Thyroid gland (tissue), 4 donors: ENCODE data around the gene MRFAP1.
"Not testable (repeated sequence)": the region's sequence is repeated elsewhere in the genome, so short reads cannot be mapped to it uniquely, and the experiment has no call there.

Experiments
- POLR2A ChIP-seq, 2 donors: fragments of 450-650 bp; IDR thresholded peaks; one replicate each; pipeline ENCODE4 v1.6.1; 2017; ENCODE audit warnings: antibody characterized with exemption in 2 of 2, mild to moderate bottlenecking in 2 of 2, moderate library complexity in 1 of 2
- TF ChIP-seq, protein P1 (sequence below), 6 experiments: fragments of 200-600 bp in 3 of 6; fragments of 450-650 bp in 3 of 6; sonication (generic) in 3 of 6; IDR thresholded peaks; one replicate each; pipeline ENCODE4 v1.5.1; 2016 to 2019; ENCODE audit warnings: antibody characterized with exemption in 6 of 6, mild to moderate bottlenecking in 2 of 6, inconsistent platforms in 1 of 6, moderate library complexity in 1 of 6

DNA sequence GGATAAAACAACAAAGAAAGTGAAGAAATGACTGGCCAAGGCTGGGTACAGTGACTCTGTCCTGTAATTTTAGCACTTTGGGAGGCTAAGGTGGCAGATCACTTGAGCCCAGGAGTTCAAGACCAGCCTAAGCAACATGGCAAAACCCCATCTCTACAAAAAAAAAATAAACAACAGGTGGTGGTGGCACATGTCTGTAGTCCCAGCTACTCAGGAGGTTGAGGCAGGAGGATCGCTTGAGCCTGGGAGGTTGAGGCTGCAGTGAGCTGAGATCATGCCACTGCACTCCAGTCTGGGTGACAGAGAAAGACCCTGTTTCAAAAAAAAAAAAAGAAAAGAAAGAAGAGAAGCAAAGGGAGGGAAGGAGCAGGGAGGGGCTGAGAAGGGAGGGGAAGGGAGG is 12.0 kb upstream of the MRFAP1 start:
- TF ChIP-seq, protein P1, sequence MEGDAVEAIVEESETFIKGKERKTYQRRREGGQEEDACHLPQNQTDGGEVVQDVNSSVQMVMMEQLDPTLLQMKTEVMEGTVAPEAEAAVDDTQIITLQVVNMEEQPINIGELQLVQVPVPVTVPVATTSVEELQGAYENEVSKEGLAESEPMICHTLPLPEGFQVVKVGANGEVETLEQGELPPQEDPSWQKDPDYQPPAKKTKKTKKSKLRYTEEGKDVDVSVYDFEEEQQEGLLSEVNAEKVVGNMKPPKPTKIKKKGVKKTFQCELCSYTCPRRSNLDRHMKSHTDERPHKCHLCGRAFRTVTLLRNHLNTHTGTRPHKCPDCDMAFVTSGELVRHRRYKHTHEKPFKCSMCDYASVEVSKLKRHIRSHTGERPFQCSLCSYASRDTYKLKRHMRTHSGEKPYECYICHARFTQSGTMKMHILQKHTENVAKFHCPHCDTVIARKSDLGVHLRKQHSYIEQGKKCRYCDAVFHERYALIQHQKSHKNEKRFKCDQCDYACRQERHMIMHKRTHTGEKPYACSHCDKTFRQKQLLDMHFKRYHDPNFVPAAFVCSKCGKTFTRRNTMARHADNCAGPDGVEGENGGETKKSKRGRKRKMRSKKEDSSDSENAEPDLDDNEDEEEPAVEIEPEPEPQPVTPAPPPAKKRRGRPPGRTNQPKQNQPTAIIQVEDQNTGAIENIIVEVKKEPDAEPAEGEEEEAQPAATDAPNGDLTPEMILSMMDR (IDR thresholded peaks at IDR 0.05): not testable (repeated sequence)
- not testable (repeated sequence) for TF ChIP-seq POLR2A (IDR thresholded peaks at IDR 0.05)
